Measurements from ENCODE around the gene NLN.

DNA sequence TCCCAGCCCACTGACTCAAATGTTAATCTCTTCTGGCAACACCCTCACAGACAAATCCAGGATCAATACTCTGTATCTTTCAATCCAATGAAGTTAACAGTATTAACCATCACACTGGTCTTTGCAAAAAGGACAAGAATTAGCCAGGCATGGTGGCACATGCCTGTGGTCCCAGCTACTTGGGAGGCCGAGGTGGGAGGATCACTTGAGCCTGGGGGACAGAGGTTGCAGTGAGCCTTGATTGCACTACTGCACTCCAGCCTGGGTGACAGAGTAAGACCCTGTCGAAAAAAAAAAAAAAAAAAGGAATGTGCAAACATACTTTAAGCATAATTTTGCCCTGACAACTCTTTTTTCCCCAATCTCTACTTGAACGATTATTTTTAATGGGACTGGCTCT, 146.5 kb downstream of the NLN start:
- TF ChIP-seq, protein P1, sequence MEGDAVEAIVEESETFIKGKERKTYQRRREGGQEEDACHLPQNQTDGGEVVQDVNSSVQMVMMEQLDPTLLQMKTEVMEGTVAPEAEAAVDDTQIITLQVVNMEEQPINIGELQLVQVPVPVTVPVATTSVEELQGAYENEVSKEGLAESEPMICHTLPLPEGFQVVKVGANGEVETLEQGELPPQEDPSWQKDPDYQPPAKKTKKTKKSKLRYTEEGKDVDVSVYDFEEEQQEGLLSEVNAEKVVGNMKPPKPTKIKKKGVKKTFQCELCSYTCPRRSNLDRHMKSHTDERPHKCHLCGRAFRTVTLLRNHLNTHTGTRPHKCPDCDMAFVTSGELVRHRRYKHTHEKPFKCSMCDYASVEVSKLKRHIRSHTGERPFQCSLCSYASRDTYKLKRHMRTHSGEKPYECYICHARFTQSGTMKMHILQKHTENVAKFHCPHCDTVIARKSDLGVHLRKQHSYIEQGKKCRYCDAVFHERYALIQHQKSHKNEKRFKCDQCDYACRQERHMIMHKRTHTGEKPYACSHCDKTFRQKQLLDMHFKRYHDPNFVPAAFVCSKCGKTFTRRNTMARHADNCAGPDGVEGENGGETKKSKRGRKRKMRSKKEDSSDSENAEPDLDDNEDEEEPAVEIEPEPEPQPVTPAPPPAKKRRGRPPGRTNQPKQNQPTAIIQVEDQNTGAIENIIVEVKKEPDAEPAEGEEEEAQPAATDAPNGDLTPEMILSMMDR (tag by site-specific recombination; IDR thresholded peaks at IDR 0.05), result no peak
- TF ChIP-seq ZNF549 (tag by site-specific recombination; IDR thresholded peaks at IDR 0.05) (no peak), ZSCAN30 (tag by site-specific recombination; IDR thresholded peaks at IDR 0.05) (no peak), ZNF114 (tag by site-specific recombination; IDR thresholded peaks at IDR 0.05) (no peak), EGR2 (tag by site-specific recombination; IDR thresholded peaks at IDR 0.05; ENCODE audit: low read depth) (no peak), ZNF23 (tag by site-specific recombination; IDR thresholded peaks at IDR 0.05; ENCODE audit: borderline replicate concordance) (no peak), SETDB1 (IDR thresholded peaks at IDR 0.05; ENCODE audit: insufficient read length, low read length) (no peak), SP2 (tag by site-specific recombination; IDR thresholded peaks at IDR 0.05) (no peak), HOXC10 (CRISPR knock-in tag; IDR thresholded peaks at IDR 0.05) (no peak), ZNF585B (tag by site-specific recombination; IDR thresholded peaks at IDR 0.05) (no peak)
- TF ChIP-seq, protein P2, sequence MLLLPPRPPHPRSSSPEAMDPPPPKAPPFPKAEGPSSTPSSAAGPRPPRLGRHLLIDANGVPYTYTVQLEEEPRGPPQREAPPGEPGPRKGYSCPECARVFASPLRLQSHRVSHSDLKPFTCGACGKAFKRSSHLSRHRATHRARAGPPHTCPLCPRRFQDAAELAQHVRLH (tag by site-specific recombination; IDR thresholded peaks at IDR 0.05), result no peak
- TF ChIP-seq, protein P3, sequence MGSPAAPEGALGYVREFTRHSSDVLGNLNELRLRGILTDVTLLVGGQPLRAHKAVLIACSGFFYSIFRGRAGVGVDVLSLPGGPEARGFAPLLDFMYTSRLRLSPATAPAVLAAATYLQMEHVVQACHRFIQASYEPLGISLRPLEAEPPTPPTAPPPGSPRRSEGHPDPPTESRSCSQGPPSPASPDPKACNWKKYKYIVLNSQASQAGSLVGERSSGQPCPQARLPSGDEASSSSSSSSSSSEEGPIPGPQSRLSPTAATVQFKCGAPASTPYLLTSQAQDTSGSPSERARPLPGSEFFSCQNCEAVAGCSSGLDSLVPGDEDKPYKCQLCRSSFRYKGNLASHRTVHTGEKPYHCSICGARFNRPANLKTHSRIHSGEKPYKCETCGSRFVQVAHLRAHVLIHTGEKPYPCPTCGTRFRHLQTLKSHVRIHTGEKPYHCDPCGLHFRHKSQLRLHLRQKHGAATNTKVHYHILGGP (tag by site-specific recombination; IDR thresholded peaks at IDR 0.05), result no peak
